ENCODE data around the gene DHX16. TPM values are rescaled to one million over a fixed set of nuclear protein-coding genes. Genes with fewer than 3 reads are reported as not detected.

The DHX16 gene
- total RNA-seq, 1 experiment from 2014 or later = 46.4 TPM

DNA sequence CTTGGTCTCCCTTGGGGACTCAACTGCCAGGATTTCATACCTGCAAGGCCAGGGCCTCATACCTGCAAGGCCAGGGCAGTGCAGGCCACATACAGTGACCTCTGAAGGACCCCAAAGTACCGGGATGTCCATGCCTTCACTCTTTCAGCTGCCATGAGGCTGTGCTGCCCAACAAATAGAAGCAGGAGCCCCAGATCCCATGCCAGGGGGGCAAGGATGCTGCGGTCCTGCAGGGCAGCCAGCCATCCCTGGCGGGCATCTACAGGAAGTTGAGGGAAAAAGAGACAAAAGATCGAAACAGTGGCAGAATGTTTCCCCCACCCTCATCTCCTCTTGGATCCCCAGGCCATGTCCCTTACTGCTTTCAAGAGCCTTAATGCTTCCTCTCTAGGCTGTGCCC lies 17.2 kb upstream of the DHX16 start:
- POLR2A ChIA-PET (ENCODE audit: low non-redundant PET) = interaction anchor here (0.5 to 1.1 kb wide), 2 partner anchors 23 to 27 kb away, joined by 3 read pairs; partner anchors contain the start of gene MDC1
- H3K9me3 ChIP-seq (ENCODE audit: low read depth, low read length, poor library complexity, severe bottlenecking) = no peaks in the 10 kb centered on the region
- BruUV-seq (replicated peaks) = no TSS peak
- no peaks in the 10 kb centered on the region for H3K36me3 ChIP-seq (ENCODE audit: insufficient read depth, low read length, poor library complexity, severe bottlenecking)
- peak overlapping the region; percentile 70 for H3K27ac ChIP-seq (ENCODE audit: low read depth, low read length, poor library complexity, severe bottlenecking)
- intact Hi-C loops (cut with micrococcal nuclease; ENCODE audit: unreplicated experiment) = loop anchor here (2.0 kb wide), 1 partner anchor 27 kb away; the partner anchor contains the start of gene MDC1
- TF ChIP-seq EZH2 (IDR thresholded peaks at IDR 0.05; ENCODE audit: borderline replicate concordance, low read depth, low read length, poor library complexity, severe bottlenecking) = no peak
- TF ChIP-seq, protein P1, sequence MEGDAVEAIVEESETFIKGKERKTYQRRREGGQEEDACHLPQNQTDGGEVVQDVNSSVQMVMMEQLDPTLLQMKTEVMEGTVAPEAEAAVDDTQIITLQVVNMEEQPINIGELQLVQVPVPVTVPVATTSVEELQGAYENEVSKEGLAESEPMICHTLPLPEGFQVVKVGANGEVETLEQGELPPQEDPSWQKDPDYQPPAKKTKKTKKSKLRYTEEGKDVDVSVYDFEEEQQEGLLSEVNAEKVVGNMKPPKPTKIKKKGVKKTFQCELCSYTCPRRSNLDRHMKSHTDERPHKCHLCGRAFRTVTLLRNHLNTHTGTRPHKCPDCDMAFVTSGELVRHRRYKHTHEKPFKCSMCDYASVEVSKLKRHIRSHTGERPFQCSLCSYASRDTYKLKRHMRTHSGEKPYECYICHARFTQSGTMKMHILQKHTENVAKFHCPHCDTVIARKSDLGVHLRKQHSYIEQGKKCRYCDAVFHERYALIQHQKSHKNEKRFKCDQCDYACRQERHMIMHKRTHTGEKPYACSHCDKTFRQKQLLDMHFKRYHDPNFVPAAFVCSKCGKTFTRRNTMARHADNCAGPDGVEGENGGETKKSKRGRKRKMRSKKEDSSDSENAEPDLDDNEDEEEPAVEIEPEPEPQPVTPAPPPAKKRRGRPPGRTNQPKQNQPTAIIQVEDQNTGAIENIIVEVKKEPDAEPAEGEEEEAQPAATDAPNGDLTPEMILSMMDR (conservative IDR thresholded peaks at IDR 0.05; ENCODE audit: low read depth, low read length) = no peak
- CTCF ChIA-PET = no interaction called here
- H3K27me3 ChIP-seq (replicated peaks; ENCODE audit: insufficient read depth, low read depth, low read length, poor library complexity) = no peaks in the 10 kb centered on the region
- H3K4me1 ChIP-seq (ENCODE audit: insufficient read depth, low read length, poor library complexity, severe bottlenecking) = peaks cover 35% of the 10 kb centered on the region
- peak overlapping the region; percentile 75 for H3K4me3 ChIP-seq (ENCODE audit: low read depth, low read length, poor library complexity, severe bottlenecking)
- DNase-seq (ENCODE audit: low spot score) = no peak

DNA sequence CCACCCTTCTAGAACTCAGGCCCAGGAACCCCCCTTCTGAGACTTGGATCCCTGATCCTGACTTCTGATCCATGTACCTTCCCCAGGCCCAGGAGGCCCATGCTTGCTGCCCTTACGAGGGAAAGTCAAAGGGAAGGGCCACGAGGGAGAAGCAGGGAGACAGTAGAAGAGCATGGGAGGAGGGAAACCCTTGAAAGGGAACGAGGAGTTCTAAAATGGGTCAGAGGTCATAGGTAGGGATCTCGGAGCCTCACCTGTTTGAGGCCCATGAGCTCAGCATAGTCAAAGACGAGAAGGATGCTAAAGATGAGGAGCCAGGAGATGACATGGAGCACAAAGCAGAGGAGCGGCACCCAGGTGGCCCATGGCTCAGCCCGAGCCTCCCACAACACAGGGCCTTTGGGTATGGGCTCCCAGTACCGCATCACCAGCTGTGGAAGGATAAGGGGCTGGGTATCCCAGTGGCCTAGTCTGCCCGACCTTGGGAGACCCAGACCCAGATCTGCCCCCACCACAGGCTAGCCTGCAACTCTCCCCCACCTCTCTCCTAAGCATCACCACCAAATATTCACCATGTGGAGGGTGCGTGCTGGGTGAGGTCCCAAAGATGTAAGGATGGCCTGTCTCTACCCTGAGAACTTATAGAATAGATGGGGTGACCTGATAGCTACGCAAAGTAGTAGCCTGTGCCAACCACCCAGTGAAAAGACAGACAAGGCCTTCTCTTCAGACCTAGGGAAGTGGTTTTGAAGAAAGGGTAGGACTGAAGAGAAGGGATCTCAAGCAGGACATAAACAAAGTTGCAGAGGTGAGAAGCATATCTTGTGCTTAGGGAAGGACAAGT lies 16.4 kb upstream of the DHX16 start:
- Histone ChIP-seq H3K9me3 (ENCODE audit: low read depth, low read length, poor library complexity, severe bottlenecking) (no peaks in the 10 kb centered on the region), H3K27ac (ENCODE audit: low read depth, low read length, poor library complexity, severe bottlenecking) (peak overlapping the region; percentile 70), H3K4me3 (ENCODE audit: low read depth, low read length, poor library complexity, severe bottlenecking) (peak overlapping the region; percentile 75), H3K27me3 (replicated peaks; ENCODE audit: insufficient read depth, low read depth, low read length, poor library complexity) (no peaks in the 10 kb centered on the region), H3K4me1 (ENCODE audit: insufficient read depth, low read length, poor library complexity, severe bottlenecking) (peaks cover 43% of the 10 kb centered on the region), H3K36me3 (ENCODE audit: insufficient read depth, low read length, poor library complexity, severe bottlenecking) (no peaks in the 10 kb centered on the region)
- intact Hi-C loops (cut with micrococcal nuclease; ENCODE audit: unreplicated experiment) = no loop called here
- no peak for DNase-seq (ENCODE audit: low spot score)
- ChIA-PET CTCF (interaction anchor here (0.6 kb wide), 1 partner anchor 33 kb away, joined by 3 read pairs; no protein-coding TSS in a partner anchor), POLR2A (ENCODE audit: low non-redundant PET) (interaction anchor here (1.1 kb wide), 1 partner anchor 28 kb away, joined by 3 read pairs; the partner anchor contains the start of gene MDC1)
- BruUV-seq (replicated peaks) = no TSS peak
- TF ChIP-seq, protein P1 (conservative IDR thresholded peaks at IDR 0.05; ENCODE audit: low read depth, low read length) = no peak
- no peak for TF ChIP-seq EZH2 (IDR thresholded peaks at IDR 0.05; ENCODE audit: borderline replicate concordance, low read depth, low read length, poor library complexity, severe bottlenecking)

DNA sequence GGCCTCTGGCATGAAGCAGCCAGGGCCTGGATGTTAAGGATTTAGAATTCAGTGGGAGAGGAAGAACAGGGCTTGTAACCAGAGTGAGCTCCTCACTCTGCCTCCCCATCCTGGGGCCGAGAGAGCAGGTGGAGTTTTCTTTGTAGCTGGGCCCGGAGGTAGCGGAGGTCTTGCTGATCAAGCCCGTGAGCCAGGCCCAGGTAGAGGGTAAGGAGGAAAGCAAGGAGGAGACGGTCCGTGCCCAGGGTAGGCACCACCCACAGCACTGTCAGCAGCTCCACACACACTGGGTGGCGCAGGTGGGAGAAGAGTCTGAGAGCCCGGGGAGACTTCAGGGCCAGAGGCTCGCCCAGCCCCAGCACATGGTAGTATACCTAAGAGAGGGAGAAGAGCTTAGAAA lies 15.8 kb upstream of the DHX16 start:
- Histone ChIP-seq H3K27me3 (replicated peaks; ENCODE audit: insufficient read depth, low read depth, low read length, poor library complexity) (no peaks in the 10 kb centered on the region), H3K36me3 (ENCODE audit: insufficient read depth, low read length, poor library complexity, severe bottlenecking) (no peaks in the 10 kb centered on the region), H3K9me3 (ENCODE audit: low read depth, low read length, poor library complexity, severe bottlenecking) (no peaks in the 10 kb centered on the region), H3K4me3 (ENCODE audit: low read depth, low read length, poor library complexity, severe bottlenecking) (no peak overlapping the region), H3K4me1 (ENCODE audit: insufficient read depth, low read length, poor library complexity, severe bottlenecking) (peaks cover 47% of the 10 kb centered on the region), H3K27ac (ENCODE audit: low read depth, low read length, poor library complexity, severe bottlenecking) (peak overlapping the region; percentile 80)
- intact Hi-C loops (cut with micrococcal nuclease; ENCODE audit: unreplicated experiment) = no loop called here
- POLR2A ChIA-PET (ENCODE audit: low non-redundant PET) = interaction anchor here (1.1 kb wide), 1 partner anchor 29 kb away, joined by 3 read pairs; the partner anchor contains the start of gene MDC1
- BruUV-seq (replicated peaks) = no TSS peak
- TF ChIP-seq EZH2 (IDR thresholded peaks at IDR 0.05; ENCODE audit: borderline replicate concordance, low read depth, low read length, poor library complexity, severe bottlenecking) = no peak
- TF ChIP-seq, protein P1 (conservative IDR thresholded peaks at IDR 0.05; ENCODE audit: low read depth, low read length) = no peak
- DNase-seq (ENCODE audit: low spot score) = no peak
- CTCF ChIA-PET = interaction anchor here (0.6 to 0.8 kb wide), 2 partner anchors 9 to 34 kb away, joined by 3 to 4 read pairs; no protein-coding TSS in a partner anchor

Data from A673 (cell line).